Endodermal cell (in vitro differentiated cells): ENCODE data around the gene FRRS1L. TPM values are rescaled to one million over a fixed set of nuclear protein-coding genes. Genes with fewer than 3 reads are reported as not detected.

Experiments
- DNase-seq: peaks from one replicate; pipeline ENCODE4 v3.0.0-alpha.2; 2017
- H3K27ac ChIP-seq: 2 replicates; pipeline ENCODE4 v1.5.1; 2013; ENCODE audit warnings: mild to moderate bottlenecking, low read depth, low read length, moderate library complexity
- H3K27me3 ChIP-seq: 2 replicates; pipeline ENCODE4 v1.6.1; 2013; ENCODE audit warnings: mild to moderate bottlenecking, low read length, moderate library complexity; ENCODE audit not compliant: insufficient read depth, control insufficient read depth, poor library complexity, severe bottlenecking
- H3K36me3 ChIP-seq: 2 replicates; pipeline ENCODE4 v1.7.0; 2013; ENCODE audit warnings: mild to moderate bottlenecking, low read length, moderate library complexity; ENCODE audit not compliant: control insufficient read depth, insufficient read depth
- H3K4me1 ChIP-seq: one replicate; pipeline ENCODE4 v1.7.0; 2013; ENCODE audit warnings: low read length; ENCODE audit not compliant: control insufficient read depth, insufficient read depth
- H3K4me3 ChIP-seq: 2 replicates; pipeline ENCODE4 v1.5.1; 2013; ENCODE audit warnings: mild to moderate bottlenecking, low read length, moderate library complexity
- H3K9ac ChIP-seq: 2 replicates; pipeline ENCODE4 v1.6.1; 2013; ENCODE audit warnings: mild to moderate bottlenecking, low read length, moderate library complexity; ENCODE audit not compliant: poor library complexity, severe bottlenecking; ENCODE audit errors: extremely low read depth
- H3K9me3 ChIP-seq: 2 replicates; pipeline ENCODE4 v1.6.1; 2013; ENCODE audit warnings: mild to moderate bottlenecking, low read length, moderate library complexity; ENCODE audit not compliant: control insufficient read depth
- H3K27ac Mint-ChIP-seq: 2 replicates; pipeline ENCODE4 v1.8.0; 2020; ENCODE audit warnings: mixed read lengths
- H3K27me3 Mint-ChIP-seq: 2 replicates; pipeline ENCODE4 v1.8.0; 2021; ENCODE audit warnings: mild to moderate bottlenecking, mixed read lengths; ENCODE audit not compliant: insufficient read depth
- H3K36me3 Mint-ChIP-seq: 2 replicates; pipeline ENCODE4 v1.8.0; 2020; ENCODE audit warnings: low read depth, mixed read lengths
- H3K4me1 Mint-ChIP-seq: 2 replicates; pipeline ENCODE4 v1.8.0; 2020; ENCODE audit warnings: mixed read lengths
- H3K4me3 Mint-ChIP-seq: 2 replicates; pipeline ENCODE4 v1.8.0; 2020; ENCODE audit warnings: mild to moderate bottlenecking, moderate library complexity, mixed read lengths
- H3K9me3 Mint-ChIP-seq: 2 replicates; pipeline ENCODE4 v1.8.0; 2020; ENCODE audit warnings: mild to moderate bottlenecking, mixed read lengths
- CTCF ChIP-seq: fragments of 200-600 bp; sonication (generic); conservative IDR thresholded peaks from 2 replicates; pipeline ENCODE4 v1.5.0; 2021; ENCODE audit warnings: antibody characterized with exemption, mild to moderate bottlenecking
- WGBS, 2 experiments: methylation state at CpG; one replicate each; pipeline versions ENCODE4 v1.1.5 to v1.1.7; 2013; ENCODE audit warnings: missing lambda C conversion rate in 2 of 2, mixed read lengths in 1 of 2; ENCODE audit not compliant: insufficient coverage in 1 of 2, insufficient read length in 1 of 2; 5-methylcytosine and 5-hydroxymethylcytosine counted together
- total RNA-seq, 2 donors: library from RNA; stranded (reverse); fragmentation: NEBNext Ultra II Directional in 1 of 2; extraction: Animal tissue kit (Norgen Biotek cat#: 25700) in 1 of 2; gene quantifications; 2 replicates in 1 of 2; 3 replicates in 1 of 2; pipeline ENCODE4 v1.2.1, GENCODE V29; 2021

The FRRS1L gene
- total RNA-seq, 2 donors from 2014 or later = 1.5 to 1.8 TPM

DNA sequence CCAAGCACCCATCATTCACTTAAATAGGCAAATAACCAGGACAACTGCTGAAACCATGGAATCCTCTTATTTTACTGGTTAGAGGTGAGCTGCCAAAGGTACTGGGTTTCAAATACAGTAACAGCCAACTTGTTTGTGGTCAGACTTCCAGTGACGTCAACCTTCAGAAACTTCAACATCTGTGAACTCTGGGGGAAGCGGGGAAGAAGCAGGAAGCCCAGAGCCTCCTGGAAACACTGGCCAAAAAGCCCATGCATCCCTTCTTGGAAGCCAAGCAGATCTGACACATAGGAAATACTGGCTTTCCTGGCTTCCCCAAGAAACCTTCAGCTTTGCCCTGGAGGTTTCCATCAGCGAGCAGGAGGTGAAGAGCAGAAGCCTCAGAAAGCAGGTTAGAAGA lies 4.9 kb upstream of the FRRS1L start:
- TF ChIP-seq CTCF = no peak
- Mint-ChIP-seq H3K36me3 (no peaks in the 10 kb centered on the region), H3K4me1 (peaks cover 3% of the 10 kb centered on the region), H3K27me3 (peaks cover 28% of the 10 kb centered on the region), H3K27ac (no peak overlapping the region), H3K9me3 (no peaks in the 10 kb centered on the region), H3K4me3 (no peak overlapping the region)
- no peaks in the 10 kb centered on the region for H3K36me3 ChIP-seq
- 89 to 90% methylated on average over 3 of the region's 3 CpGs for WGBS, 2 experiments
- no peak overlapping the region for H3K27ac ChIP-seq
- no peak overlapping the region for H3K9ac ChIP-seq
- DNase-seq = no peak
- H3K9me3 ChIP-seq = no peaks in the 10 kb centered on the region
- H3K4me1 ChIP-seq = no peaks in the 10 kb centered on the region
- H3K27me3 ChIP-seq = peaks cover 15% of the 10 kb centered on the region
- no peak overlapping the region for H3K4me3 ChIP-seq

DNA sequence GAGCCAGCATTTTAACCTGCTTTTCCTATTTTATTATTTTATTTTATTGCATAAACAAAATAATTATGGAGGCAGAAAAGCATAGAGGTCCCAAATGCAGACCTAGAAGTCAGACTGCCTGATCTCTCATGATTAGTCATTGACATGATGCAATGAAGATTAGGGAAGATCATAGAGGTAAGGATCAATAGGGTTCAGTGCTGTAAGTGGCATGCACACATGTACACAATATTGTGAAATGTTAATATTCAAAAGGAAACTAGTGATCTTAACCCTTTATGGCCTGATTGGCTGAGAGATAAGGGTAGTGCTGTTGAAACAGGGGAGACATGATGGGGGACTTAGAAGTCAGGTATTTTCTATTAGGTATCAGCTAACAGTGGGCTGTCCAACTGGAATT lies 1.1 kb upstream of the FRRS1L start:
- Histone ChIP-seq H3K4me1 (no peaks in the 10 kb centered on the region), H3K36me3 (no peaks in the 10 kb centered on the region), H3K9me3 (no peaks in the 10 kb centered on the region), H3K27ac (no peak overlapping the region), H3K4me3 (no peak overlapping the region), H3K27me3 (peaks cover 48% of the 10 kb centered on the region), H3K9ac (no peak overlapping the region)
- H3K27ac Mint-ChIP-seq = no peak overlapping the region
- H3K4me1 Mint-ChIP-seq = peaks cover 3% of the 10 kb centered on the region
- peaks cover 57% of the 10 kb centered on the region for H3K27me3 Mint-ChIP-seq
- peak overlapping the region; percentile 59 for H3K4me3 Mint-ChIP-seq
- no peaks in the 10 kb centered on the region for H3K9me3 Mint-ChIP-seq
- no peaks in the 10 kb centered on the region for H3K36me3 Mint-ChIP-seq
- DNase-seq = no peak
- no peak for TF ChIP-seq CTCF

DNA sequence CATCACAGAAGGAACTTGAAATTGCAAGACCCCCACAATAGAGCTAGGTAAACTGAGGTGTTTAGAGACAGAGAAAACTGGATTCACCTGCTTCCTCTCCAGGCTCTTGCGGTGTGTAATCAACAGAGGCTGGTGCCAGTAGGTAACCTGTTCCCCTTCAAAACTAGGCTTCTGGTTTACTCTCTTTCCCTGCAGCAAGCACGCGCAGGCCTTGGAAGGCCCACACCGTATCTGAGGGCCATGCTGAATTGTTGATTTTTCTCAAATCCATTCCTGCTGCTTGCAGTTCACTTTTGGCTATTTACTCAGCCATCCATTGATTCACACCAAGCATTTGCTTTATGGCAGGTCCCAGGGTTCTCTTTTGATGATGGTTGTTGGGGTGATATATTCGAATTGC lies 667 bp upstream of the FRRS1L start:
- no peak overlapping the region for H3K27ac Mint-ChIP-seq
- H3K27me3 ChIP-seq = peaks cover 53% of the 10 kb centered on the region
- peak overlapping the region; percentile 59 for H3K4me3 Mint-ChIP-seq
- no peak overlapping the region for H3K9ac ChIP-seq
- no peak overlapping the region for H3K27ac ChIP-seq
- peaks cover 3% of the 10 kb centered on the region for H3K4me1 Mint-ChIP-seq
- H3K36me3 ChIP-seq = no peaks in the 10 kb centered on the region
- no peaks in the 10 kb centered on the region for H3K9me3 ChIP-seq
- 85 to 100% methylated on average over 4 of the region's 5 CpGs for WGBS, 2 experiments
- H3K36me3 Mint-ChIP-seq = no peaks in the 10 kb centered on the region
- no peaks in the 10 kb centered on the region for H3K9me3 Mint-ChIP-seq
- DNase-seq = no peak
- no peak for TF ChIP-seq CTCF
- H3K4me1 ChIP-seq = no peaks in the 10 kb centered on the region
- H3K27me3 Mint-ChIP-seq = peaks cover 57% of the 10 kb centered on the region
- no peak overlapping the region for H3K4me3 ChIP-seq
